ENCODE measurements around the gene NFIB.

NFIB gene

DNA sequence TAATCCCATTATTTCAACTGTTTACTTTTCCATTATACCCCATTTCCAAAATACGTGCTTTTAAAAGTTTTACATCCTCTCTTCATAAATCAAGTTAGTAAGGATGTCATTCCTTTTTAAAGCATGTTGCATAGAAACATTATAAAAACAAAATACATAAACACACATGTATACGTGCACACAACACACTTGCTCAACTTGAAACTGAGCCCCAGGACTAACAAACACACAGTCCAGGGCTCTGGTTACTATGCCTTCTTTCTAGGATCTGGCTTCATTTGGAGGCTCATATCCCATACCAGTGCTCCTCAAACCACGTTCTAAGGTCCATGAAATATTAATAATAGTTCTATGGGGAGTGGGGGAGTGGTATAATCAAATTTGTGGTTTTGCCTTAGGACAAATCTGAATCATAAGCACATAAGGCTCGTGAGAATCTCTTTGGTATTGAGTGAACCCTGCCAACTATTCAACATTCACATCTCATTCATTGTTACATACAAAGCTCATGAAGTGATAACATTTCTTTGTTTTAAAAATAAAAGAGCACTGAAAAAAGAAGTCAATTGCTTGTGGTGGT is 55.2 kb downstream of the NFIB start:
- Histone ChIP-seq H3K4me3 (ENCODE audit: low read length) (no peak overlapping the region), H3K9me3 (ENCODE audit: control insufficient read depth, low read length) (no peaks in the 10 kb centered on the region), H3K27me3 (ENCODE audit: control insufficient read depth, insufficient read depth, low read length) (no peaks in the 10 kb centered on the region), H3K4me1 (ENCODE audit: control insufficient read depth, insufficient read depth, low read length) (peaks cover 4% of the 10 kb centered on the region), H3K9ac (ENCODE audit: low read length) (no peak overlapping the region), H3K36me3 (ENCODE audit: control insufficient read depth, insufficient read depth, low read length) (no peaks in the 10 kb centered on the region)

DNA sequence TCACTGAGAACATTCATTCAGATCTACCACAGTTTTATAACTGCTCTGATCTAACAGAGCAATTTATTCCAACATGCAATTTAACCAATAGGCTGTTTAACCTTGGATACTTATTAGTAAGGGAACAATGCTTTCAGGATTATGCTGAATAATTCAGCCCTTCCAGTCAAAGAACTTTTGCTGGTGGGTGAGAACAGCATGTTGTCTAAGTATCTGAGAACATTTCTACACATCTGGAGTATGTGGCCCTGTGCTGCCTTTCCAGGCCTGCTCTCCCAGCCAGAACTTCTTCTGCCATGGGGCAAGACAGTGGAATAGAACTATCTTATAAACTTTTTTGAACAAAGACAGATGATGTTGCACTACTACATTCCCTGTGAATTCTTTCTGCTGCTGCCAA is 55.8 kb downstream of the NFIB start:
- Histone ChIP-seq H3K9me3 (ENCODE audit: control insufficient read depth, low read length) (no peaks in the 10 kb centered on the region), H3K9ac (ENCODE audit: low read length) (no peak overlapping the region), H3K4me3 (ENCODE audit: low read length) (no peak overlapping the region), H3K27me3 (ENCODE audit: control insufficient read depth, insufficient read depth, low read length) (no peaks in the 10 kb centered on the region), H3K36me3 (ENCODE audit: control insufficient read depth, insufficient read depth, low read length) (no peaks in the 10 kb centered on the region), H3K4me1 (ENCODE audit: control insufficient read depth, insufficient read depth, low read length) (peaks cover 4% of the 10 kb centered on the region)

DNA sequence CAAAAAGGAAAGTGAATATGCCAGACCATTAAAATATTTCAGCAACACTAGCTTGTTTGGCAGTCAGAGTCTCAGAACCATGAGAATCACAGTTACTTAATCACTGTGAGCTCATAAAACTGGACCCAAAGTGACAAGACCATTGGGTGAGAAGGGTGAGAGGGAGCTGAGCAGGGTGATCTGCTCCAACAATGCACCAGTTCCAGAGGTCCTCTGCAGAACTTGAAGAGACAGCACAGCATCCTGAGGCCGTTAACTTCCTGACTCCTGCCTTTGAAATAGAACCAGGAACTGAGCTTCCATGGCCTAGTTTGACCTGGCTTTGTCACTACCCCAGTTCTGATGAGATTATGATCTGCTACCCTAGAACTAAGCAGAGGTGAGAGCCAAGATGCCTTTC is 57.4 kb downstream of the NFIB start:
- peaks cover 9% of the 10 kb centered on the region for H3K4me1 ChIP-seq (ENCODE audit: control insufficient read depth, insufficient read depth, low read length)
- no peaks in the 10 kb centered on the region for H3K36me3 ChIP-seq (ENCODE audit: control insufficient read depth, insufficient read depth, low read length)
- no peaks in the 10 kb centered on the region for H3K9me3 ChIP-seq (ENCODE audit: control insufficient read depth, low read length)
- no peaks in the 10 kb centered on the region for H3K27me3 ChIP-seq (ENCODE audit: control insufficient read depth, insufficient read depth, low read length)
- H3K9ac ChIP-seq (ENCODE audit: low read length), result no peak overlapping the region
- H3K4me3 ChIP-seq (ENCODE audit: low read length), result no peak overlapping the region

DNA sequence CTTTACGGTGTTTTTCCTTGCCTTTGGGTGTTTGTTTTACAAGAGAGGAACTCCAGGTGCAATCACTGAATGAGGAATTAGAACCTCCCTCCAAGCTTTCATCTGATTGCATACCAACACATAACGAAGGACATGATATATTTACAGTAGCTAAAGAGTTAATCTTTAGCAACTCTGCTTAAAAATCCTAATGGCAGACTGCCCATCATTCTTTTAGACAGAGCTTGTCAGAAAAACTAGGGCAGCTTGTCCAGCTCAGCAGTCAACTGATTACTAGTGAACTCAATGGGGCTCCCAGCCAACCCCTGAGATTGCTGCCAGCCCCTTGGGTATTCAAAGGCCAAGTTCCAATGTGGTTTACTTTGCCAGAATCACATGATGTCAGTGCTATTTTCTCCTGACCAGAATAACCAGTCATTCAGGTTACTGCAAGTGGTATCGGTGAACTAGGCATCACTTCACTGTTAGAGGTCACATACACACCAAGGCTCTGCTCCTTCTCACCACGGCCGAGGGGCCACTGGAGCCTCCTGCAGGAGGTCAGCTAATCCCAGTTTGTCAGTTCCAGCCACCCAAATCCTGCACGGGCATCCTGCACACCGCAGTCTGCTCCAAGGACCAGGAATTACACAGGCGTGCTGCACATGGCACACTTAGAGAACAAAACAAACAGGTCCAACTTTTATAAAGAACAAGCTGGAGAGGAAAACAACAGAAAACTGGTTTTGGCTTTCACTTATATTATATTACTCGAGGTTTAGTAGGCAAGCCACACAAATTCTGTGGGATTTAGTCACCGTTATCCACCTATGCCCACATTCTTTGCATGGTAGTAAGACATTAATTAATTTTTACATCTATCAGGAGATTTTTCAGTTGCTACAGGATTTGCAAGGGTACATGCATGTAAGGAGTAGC is 62.5 kb downstream of the NFIB start:
- H3K36me3 ChIP-seq (ENCODE audit: control insufficient read depth, insufficient read depth, low read length), result no peaks in the 10 kb centered on the region
- H3K4me1 ChIP-seq (ENCODE audit: control insufficient read depth, insufficient read depth, low read length), result peaks cover 10% of the 10 kb centered on the region
- H3K9ac ChIP-seq (ENCODE audit: low read length), result no peak overlapping the region
- H3K4me3 ChIP-seq (ENCODE audit: low read length), result no peak overlapping the region
- H3K9me3 ChIP-seq (ENCODE audit: control insufficient read depth, low read length), result no peaks in the 10 kb centered on the region
- no peaks in the 10 kb centered on the region for H3K27me3 ChIP-seq (ENCODE audit: control insufficient read depth, insufficient read depth, low read length)

DNA sequence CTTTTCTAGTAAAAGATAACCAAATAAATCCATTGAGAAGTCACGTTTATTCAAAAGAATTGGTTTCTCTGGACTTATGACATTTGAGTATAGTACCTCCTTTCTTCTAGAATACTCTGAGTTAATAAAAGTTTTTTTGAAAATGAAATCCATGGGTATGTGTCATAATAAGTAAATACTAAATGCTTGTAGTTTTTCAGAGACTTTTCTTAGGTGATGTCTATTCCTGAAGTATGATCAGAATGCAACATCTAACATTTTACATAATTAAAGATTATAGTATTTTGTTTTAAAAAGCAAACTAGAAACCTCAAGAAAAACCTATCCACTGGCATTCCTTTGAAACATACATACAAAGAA is 63.2 kb downstream of the NFIB start:
- Histone ChIP-seq H3K4me1 (ENCODE audit: control insufficient read depth, insufficient read depth, low read length) (peaks cover 10% of the 10 kb centered on the region), H3K4me3 (ENCODE audit: low read length) (no peak overlapping the region), H3K27me3 (ENCODE audit: control insufficient read depth, insufficient read depth, low read length) (no peaks in the 10 kb centered on the region), H3K36me3 (ENCODE audit: control insufficient read depth, insufficient read depth, low read length) (no peaks in the 10 kb centered on the region), H3K9ac (ENCODE audit: low read length) (no peak overlapping the region), H3K9me3 (ENCODE audit: control insufficient read depth, low read length) (no peaks in the 10 kb centered on the region)

DNA sequence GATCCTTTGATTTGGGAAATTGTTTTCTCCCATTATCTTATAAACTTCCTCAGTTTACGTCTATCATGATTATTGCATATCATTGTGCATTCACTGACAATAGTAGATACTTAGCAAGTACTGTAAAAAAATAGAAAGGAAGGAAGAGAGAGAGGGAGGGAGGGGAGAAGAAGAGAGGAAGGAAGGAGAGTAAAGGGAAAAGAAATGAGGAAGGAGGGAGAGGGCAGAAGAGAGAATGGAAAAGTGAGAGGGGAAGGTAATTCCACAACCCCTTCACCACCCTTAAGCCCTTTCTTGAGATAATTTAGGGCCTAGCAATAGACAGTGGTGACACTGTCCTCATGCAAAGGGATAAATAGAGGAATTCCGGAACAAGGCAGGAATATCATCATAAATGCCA is 64.4 kb downstream of the NFIB start:
- H3K36me3 ChIP-seq (ENCODE audit: control insufficient read depth, insufficient read depth, low read length), result no peaks in the 10 kb centered on the region
- H3K9me3 ChIP-seq (ENCODE audit: control insufficient read depth, low read length), result no peaks in the 10 kb centered on the region
- no peaks in the 10 kb centered on the region for H3K27me3 ChIP-seq (ENCODE audit: control insufficient read depth, insufficient read depth, low read length)
- no peak overlapping the region for H3K9ac ChIP-seq (ENCODE audit: low read length)
- no peak overlapping the region for H3K4me3 ChIP-seq (ENCODE audit: low read length)
- peaks cover 19% of the 10 kb centered on the region for H3K4me1 ChIP-seq (ENCODE audit: control insufficient read depth, insufficient read depth, low read length)

DNA sequence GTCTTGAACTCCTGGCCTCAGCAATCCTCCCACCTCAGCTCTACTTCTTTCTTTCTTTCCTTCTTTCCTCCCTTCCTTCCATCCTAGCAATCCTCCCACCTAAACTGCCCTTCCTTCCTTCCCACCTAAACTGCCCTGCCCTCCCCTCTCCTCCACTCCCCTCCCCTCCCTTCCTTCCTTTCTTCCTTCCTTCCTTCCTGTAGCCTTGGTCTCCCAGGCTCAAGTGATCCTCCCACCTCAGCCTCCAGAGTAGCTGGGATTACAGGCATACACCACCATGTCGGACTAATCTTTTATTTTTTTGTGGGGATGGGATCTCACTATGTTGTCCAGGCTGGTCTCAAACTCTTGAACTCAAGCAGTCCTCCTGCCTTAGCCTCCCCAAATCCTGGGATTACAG is 65.8 kb downstream of the NFIB start:
- no peak overlapping the region for H3K9ac ChIP-seq (ENCODE audit: low read length)
- H3K4me3 ChIP-seq (ENCODE audit: low read length), result no peak overlapping the region
- peaks cover 20% of the 10 kb centered on the region for H3K4me1 ChIP-seq (ENCODE audit: control insufficient read depth, insufficient read depth, low read length)
- no peaks in the 10 kb centered on the region for H3K27me3 ChIP-seq (ENCODE audit: control insufficient read depth, insufficient read depth, low read length)
- no peaks in the 10 kb centered on the region for H3K9me3 ChIP-seq (ENCODE audit: control insufficient read depth, low read length)
- H3K36me3 ChIP-seq (ENCODE audit: control insufficient read depth, insufficient read depth, low read length), result no peaks in the 10 kb centered on the region

DNA sequence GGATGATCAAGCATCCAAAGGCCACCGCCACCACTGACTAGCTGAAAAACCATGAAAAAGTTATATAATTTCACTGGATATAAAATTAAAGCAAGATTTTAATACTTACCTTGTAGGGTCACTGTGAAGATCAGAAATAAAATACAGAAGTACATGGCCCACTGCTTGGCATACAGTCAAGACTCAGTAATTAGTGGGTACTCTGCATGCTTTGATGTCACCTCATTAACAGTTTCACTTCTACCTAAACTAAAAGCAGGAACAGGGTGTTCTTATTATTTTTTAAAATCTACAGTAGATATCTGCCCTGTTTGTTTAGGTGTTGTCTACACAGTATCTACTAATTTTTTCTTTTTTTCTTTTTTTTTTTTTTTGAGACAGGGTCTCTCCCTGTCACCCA is 66.4 kb downstream of the NFIB start:
- no peaks in the 10 kb centered on the region for H3K27me3 ChIP-seq (ENCODE audit: control insufficient read depth, insufficient read depth, low read length)
- peaks cover 21% of the 10 kb centered on the region for H3K4me1 ChIP-seq (ENCODE audit: control insufficient read depth, insufficient read depth, low read length)
- H3K9me3 ChIP-seq (ENCODE audit: control insufficient read depth, low read length), result no peaks in the 10 kb centered on the region
- no peak overlapping the region for H3K9ac ChIP-seq (ENCODE audit: low read length)
- no peaks in the 10 kb centered on the region for H3K36me3 ChIP-seq (ENCODE audit: control insufficient read depth, insufficient read depth, low read length)
- no peak overlapping the region for H3K4me3 ChIP-seq (ENCODE audit: low read length)

DNA sequence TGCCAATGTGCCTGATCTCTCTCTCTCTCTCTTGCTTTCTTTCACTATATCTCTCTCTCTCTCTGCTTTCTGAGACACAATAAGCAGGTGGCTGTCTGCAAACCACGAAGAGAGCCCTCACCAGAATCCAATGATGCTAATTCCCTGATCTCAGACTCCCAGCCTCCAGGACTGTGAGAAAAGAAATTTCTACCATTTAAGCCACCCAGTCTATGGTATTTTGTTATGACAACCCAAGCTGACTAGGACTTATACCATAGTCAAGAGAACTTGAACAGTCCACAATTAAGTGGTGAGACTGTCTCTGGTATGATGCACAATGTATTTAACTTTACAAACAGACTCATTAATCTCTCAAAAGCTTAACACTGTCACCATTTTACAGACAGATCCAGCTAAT is 67.0 kb downstream of the NFIB start:
- Histone ChIP-seq H3K4me1 (ENCODE audit: control insufficient read depth, insufficient read depth, low read length) (peaks cover 22% of the 10 kb centered on the region), H3K9ac (ENCODE audit: low read length) (no peak overlapping the region), H3K27me3 (ENCODE audit: control insufficient read depth, insufficient read depth, low read length) (no peaks in the 10 kb centered on the region), H3K36me3 (ENCODE audit: control insufficient read depth, insufficient read depth, low read length) (no peaks in the 10 kb centered on the region), H3K4me3 (ENCODE audit: low read length) (no peak overlapping the region), H3K9me3 (ENCODE audit: control insufficient read depth, low read length) (no peaks in the 10 kb centered on the region)

DNA sequence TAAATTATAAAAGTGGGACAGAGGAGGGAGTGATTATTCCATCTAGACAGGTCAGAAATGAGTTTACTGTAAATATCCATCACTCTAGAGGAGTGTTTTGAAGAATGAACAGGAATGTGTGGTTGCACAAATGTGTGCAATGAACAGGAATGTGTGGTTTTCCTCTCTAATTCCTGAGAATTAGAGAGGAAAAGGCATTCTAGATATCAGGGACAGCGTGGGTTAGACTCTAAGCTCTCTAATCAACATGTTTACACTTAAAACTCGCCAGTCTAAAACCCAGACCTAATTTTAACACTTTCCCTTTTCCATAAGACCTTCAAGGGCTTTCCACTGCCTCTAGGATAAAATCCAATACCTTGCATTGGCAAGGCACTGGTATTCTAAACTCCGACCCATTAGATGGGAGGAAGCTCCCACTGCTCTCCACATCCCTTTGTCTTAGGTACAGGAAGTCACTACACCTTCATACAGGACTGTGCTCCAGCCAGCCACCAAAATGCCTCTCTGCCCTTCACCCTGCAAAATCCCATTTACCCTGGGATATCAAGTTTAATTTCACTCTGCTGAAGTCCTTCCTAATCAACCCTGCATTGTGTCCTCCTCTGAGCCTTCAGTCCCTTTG is 67.9 kb downstream of the NFIB start:
- Histone ChIP-seq H3K27me3 (ENCODE audit: control insufficient read depth, insufficient read depth, low read length) (no peaks in the 10 kb centered on the region), H3K4me1 (ENCODE audit: control insufficient read depth, insufficient read depth, low read length) (peaks cover 13% of the 10 kb centered on the region), H3K36me3 (ENCODE audit: control insufficient read depth, insufficient read depth, low read length) (no peaks in the 10 kb centered on the region), H3K9ac (ENCODE audit: low read length) (no peak overlapping the region), H3K4me3 (ENCODE audit: low read length) (no peak overlapping the region), H3K9me3 (ENCODE audit: control insufficient read depth, low read length) (no peaks in the 10 kb centered on the region)

DNA sequence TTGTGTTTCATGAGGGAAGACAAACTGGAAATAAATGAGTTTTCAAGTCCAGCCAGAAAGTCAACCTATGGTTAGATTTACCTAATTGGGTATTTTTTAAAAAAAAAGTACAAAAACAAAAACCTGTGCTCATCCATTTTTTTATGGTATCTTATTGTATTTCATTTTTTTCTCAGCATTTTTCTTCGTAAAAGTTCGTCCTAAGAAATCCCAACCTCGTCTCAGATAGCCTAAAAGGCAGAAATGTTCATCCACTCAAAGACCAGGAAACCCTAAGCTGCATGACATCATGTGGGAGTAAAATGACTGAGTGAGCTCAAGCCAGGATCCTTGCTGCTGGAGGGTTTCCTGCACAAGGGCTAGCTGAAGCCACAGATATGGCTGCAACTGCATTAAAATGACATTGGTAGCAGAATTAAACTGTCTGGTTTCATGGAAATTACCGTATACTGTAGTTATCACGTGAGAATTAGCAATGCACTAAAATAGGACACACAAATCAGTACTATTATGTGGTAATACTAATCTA is 70.4 kb downstream of the NFIB start:
- no peaks in the 10 kb centered on the region for H3K36me3 ChIP-seq (ENCODE audit: control insufficient read depth, insufficient read depth, low read length)
- peaks cover 15% of the 10 kb centered on the region for H3K4me1 ChIP-seq (ENCODE audit: control insufficient read depth, insufficient read depth, low read length)
- H3K27me3 ChIP-seq (ENCODE audit: control insufficient read depth, insufficient read depth, low read length), result no peaks in the 10 kb centered on the region

DNA sequence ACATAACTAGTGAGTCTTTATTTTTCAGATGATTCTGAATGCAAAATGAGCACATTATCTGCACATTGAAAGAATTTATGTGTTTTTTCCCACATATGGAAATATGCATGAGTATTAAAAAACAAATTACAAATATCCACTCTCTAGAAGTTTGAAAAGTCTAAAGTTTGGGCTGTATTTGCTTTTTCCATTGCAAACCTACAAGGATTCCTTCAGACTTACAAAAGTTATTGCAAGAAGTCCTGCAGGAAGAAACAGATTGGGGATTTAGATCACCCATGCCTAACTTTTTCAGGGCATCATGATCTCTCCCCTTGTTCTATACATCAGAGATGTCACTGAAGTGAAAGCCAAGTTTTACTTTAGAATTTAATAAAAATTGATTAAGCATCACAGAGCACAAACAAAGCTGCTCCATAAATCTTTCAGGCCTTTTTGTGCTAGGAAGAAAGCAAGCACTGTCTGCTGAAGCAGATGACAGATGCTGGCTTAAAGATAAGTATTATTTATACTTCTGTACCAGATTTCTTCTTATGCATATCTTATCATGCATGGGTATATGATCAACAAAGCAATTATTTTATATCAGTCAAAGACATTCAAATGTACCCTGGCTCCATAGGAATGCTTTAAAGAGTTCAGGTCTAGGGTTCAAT is 71.7 kb downstream of the NFIB start:
- Histone ChIP-seq H3K9me3 (ENCODE audit: control insufficient read depth, low read length) (no peaks in the 10 kb centered on the region), H3K36me3 (ENCODE audit: control insufficient read depth, insufficient read depth, low read length) (no peaks in the 10 kb centered on the region), H3K9ac (ENCODE audit: low read length) (no peak overlapping the region), H3K4me3 (ENCODE audit: low read length) (no peak overlapping the region), H3K4me1 (ENCODE audit: control insufficient read depth, insufficient read depth, low read length) (peaks cover 28% of the 10 kb centered on the region), H3K27me3 (ENCODE audit: control insufficient read depth, insufficient read depth, low read length) (no peaks in the 10 kb centered on the region)

More for the DNA sequence above, 70.4 kb downstream of the NFIB start:
- no peak overlapping the region for H3K4me3 ChIP-seq (ENCODE audit: low read length)
- no peak overlapping the region for H3K9ac ChIP-seq (ENCODE audit: low read length)
- no peaks in the 10 kb centered on the region for H3K9me3 ChIP-seq (ENCODE audit: control insufficient read depth, low read length)

Data from mucosa of stomach (tissue), 1 donor.